Activated T-cell treated with anti-CD3 and anti-CD28 coated beads, Interleukin-2, amount 50 U/mL, for 72 hours (primary cell): ENCODE measurements around the gene SPAG9. TPM values are rescaled to one million over a fixed set of nuclear protein-coding genes. Genes with fewer than 3 reads are reported as not detected.

Source experiments
- ATAC-seq, 2 donors: fragments of 150-1000 bp; cut with Tn5 transposase; replicated peaks in 1 of 2; 2 replicates each; pipeline ENCODE4 v1.10.0; 2021; ENCODE audit warnings: moderate library complexity in 2 of 2, mild to moderate bottlenecking in 1 of 2
- DNase-seq, 2 donors: peaks; one replicate each; pipeline ENCODE4 v3.0.0; 2021 to 2022; ENCODE audit warnings: mixed read lengths in 1 of 2
- H3K27ac Mint-ChIP-seq: one replicate; pipeline ENCODE4 v1.8.0; 2022; ENCODE audit warnings: mild to moderate bottlenecking, moderate library complexity, mixed read lengths
- H3K27me3 Mint-ChIP-seq: one replicate; pipeline ENCODE4 v1.8.0; 2022; ENCODE audit warnings: low read depth, mixed read lengths
- H3K36me3 Mint-ChIP-seq, 2 donors: one replicate each; pipeline ENCODE4 v1.8.0; 2022; ENCODE audit warnings: mixed read lengths in 2 of 2, mild to moderate bottlenecking in 1 of 2; ENCODE audit not compliant: insufficient read depth in 2 of 2
- H3K4me1 Mint-ChIP-seq: one replicate; pipeline ENCODE4 v1.8.0; 2022; ENCODE audit warnings: low read depth, mixed read lengths
- H3K4me3 Mint-ChIP-seq, 2 donors: one replicate each; pipeline ENCODE4 v1.8.0; 2022; ENCODE audit warnings: mild to moderate bottlenecking in 2 of 2, mixed read lengths in 2 of 2, moderate library complexity in 2 of 2
- H3K9me3 Mint-ChIP-seq, 2 donors: one replicate each; pipeline ENCODE4 v1.8.0; 2022; ENCODE audit warnings: mixed read lengths in 2 of 2
- total RNA-seq, 2 donors: library from RNA; stranded (reverse); gene quantifications; one replicate each; pipeline ENCODE4 v1.2.3, GENCODE V29; 2022

The SPAG9 gene
- total RNA-seq, 2 donors from 2014 or later = 55.0 to 69.8 TPM

DNA sequence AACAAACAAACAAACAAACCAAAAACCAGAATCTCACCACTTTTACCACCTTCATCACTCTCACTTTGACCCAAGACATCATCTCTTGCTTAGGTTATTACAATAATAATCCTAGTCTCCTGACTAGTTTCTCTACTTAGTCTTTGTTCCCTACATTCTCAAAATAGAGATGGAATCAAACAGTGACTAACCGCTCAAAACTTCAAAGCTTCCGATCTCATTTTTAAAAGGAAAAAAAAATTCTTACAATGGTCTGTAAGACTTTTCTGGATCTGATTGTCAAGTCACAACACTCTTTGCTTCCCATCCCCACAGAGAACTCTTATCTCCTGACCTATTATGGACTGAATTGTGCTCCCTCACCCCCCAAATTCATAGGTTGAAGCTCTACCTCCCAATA, 60.9 kb downstream of the SPAG9 start:
- no peaks in the 10 kb centered on the region for H3K4me1 Mint-ChIP-seq
- no peak overlapping the region for H3K27ac Mint-ChIP-seq
- no peaks in the 10 kb centered on the region for H3K9me3 Mint-ChIP-seq
- H3K4me3 Mint-ChIP-seq = no peak overlapping the region
- ATAC-seq (no peak), DNase-seq (no peak)
- H3K27me3 Mint-ChIP-seq = no peaks in the 10 kb centered on the region
- no peaks in the 10 kb centered on the region for H3K36me3 Mint-ChIP-seq

DNA sequence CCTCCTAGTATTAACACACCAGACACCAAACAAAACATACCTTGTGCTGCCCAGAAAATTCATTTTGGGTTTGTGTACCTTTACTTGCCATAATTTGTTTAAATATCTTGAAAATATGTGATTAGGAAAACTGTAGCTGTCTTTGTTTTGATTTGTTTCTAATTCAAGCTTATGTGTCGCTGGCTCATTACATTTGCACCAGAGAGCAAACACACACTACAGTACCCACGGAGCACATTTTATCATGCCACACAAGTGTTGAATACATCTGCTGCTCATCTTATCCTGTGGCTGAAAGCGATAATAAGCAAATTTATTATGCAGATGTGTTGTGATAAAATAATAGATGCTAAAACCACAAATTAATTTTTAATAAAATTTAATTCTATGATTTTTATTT, 63.1 kb downstream of the SPAG9 start:
- Mint-ChIP-seq H3K36me3 (no peaks in the 10 kb centered on the region), H3K4me3 (no peak overlapping the region), H3K27me3 (no peaks in the 10 kb centered on the region), H3K27ac (no peak overlapping the region), H3K4me1 (no peaks in the 10 kb centered on the region), H3K9me3 (no peaks in the 10 kb centered on the region)
- no peak for ATAC-seq
- no peak for DNase-seq

DNA sequence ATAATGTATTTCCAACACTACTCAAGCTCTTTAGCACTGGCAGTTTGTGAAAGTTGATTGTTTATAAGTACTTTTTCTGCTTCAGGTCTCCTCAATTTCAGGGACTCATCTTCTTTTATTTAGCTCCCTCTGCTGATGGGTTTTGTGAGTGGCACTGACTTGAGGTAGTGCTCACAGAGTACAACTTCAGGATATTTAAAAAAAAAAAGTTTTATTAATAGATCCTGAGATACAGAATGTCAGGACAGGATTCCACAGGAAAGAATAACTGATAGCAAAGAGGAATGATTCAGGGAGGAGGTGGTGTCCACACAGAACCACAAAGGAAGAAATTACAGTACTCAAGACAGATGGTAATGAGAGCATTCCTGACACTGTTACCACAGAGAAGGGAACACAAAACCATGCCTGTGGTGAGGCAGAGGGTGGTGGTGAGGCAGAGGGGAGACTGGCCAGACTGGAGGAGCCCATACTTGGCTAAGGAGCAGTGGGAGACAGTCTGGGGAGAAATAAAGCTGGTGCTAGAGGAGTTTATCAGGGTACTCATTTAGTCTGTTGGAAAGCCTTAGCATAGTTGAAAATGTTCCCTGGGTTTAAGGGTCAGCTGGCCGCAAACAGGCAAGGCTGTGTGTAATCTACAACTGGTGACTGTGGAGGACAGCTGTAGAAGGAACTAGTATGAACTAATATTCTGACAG, 63.7 kb downstream of the SPAG9 start:
- DNase-seq (peak; percentile 6 to 20), ATAC-seq (peak; percentile 33 to 34)
- Mint-ChIP-seq H3K27ac (peak overlapping the region; percentile 47), H3K9me3 (no peaks in the 10 kb centered on the region), H3K36me3 (peaks cover 0 to 1% of the 10 kb centered on the region in 2 donors), H3K4me3 (no peak overlapping the region), H3K27me3 (no peaks in the 10 kb centered on the region), H3K4me1 (no peaks in the 10 kb centered on the region)

DNA sequence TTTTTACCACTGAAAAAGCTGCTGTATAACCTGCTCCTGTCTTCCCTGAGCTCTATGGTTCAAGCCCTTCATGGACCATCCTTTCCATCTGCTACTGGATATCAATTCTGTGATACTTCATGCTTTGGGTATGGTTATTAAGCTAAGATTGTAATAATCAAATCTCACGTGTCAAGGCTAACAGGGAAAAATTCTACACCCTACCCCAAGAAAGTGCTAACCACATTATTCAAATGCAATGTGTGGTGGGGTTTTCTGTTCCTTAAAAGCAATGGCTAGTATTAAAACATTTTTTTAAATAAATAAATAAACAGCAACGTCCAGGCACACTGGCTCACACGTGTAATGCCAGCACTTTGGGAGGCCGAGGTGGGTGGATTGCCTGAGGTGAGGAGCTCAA, 65.9 kb downstream of the SPAG9 start:
- ATAC-seq (no peak), DNase-seq (no peak)

DNA sequence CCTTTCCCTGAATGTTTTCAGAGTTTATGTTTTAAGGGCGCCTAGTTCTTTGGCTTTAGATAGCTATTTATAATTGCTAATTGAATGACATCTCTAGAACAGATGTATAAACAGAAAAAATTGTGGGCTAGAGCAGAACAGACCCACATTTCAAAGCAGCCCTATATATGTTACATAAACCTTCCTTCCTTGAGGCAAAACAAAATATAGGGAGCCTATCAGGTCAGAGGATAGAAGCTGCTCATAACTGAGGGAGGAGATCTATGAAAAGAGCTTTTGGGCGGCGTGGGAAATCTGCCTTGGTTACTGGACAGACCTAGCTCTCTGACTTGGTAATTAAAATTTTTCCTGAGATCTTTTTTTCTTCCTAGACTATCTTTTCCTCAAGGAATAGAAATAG, 68.4 kb downstream of the SPAG9 start:
- ATAC-seq = no peak
- Mint-ChIP-seq H3K27me3 (no peaks in the 10 kb centered on the region), H3K27ac (no peak overlapping the region), H3K4me3 (no peak overlapping the region), H3K4me1 (no peaks in the 10 kb centered on the region), H3K36me3 (peaks cover 0 to 3% of the 10 kb centered on the region in 2 donors), H3K9me3 (no peaks in the 10 kb centered on the region)
- no peak for DNase-seq

More for the DNA sequence above, 65.9 kb downstream of the SPAG9 start:
- H3K36me3 Mint-ChIP-seq = peaks cover 0 to 3% of the 10 kb centered on the region in 2 donors
- H3K9me3 Mint-ChIP-seq = no peaks in the 10 kb centered on the region
- no peak overlapping the region for H3K27ac Mint-ChIP-seq
- no peak overlapping the region for H3K4me3 Mint-ChIP-seq
- no peaks in the 10 kb centered on the region for H3K4me1 Mint-ChIP-seq
- H3K27me3 Mint-ChIP-seq = no peaks in the 10 kb centered on the region

DNA sequence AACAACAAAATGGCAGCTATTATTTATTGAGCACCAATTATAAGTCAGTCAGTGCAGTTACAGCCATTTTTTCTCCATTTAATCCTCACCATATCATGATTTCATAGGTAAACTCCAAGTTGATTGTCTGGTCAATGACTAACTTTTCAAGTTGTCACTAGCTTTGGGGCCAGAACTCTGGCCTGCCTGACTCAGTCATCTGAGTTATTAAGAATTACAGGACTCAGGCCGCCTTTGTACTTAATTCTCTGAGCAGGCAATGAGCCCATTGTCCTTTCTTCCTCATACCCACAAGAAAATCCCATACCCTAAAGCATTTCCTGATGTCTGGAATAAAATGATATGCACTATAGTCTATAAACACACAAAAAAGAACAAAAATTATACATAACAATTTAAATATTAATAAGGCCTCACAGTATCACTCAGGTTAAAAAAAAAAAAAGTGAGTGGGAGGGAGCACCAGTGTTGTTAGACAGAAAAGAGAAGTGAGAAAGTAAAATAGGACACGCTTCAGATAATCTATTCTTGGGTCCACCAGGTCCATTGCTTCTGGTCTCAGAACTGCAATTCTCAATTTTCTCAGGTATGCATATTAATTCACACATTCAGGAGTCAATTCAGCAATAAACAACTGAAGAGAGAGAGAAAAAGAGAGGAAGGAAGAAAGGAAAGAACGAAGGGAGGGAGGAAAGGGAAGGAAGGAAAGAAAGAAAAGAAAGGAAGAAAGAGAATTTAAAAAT, 70.2 kb downstream of the SPAG9 start:
- ATAC-seq (no peak), DNase-seq (no peak)
- Mint-ChIP-seq H3K36me3 (peaks cover 0 to 3% of the 10 kb centered on the region in 2 donors), H3K27me3 (no peaks in the 10 kb centered on the region), H3K4me3 (no peak overlapping the region), H3K9me3 (no peaks in the 10 kb centered on the region), H3K4me1 (no peaks in the 10 kb centered on the region), H3K27ac (no peak overlapping the region)

DNA sequence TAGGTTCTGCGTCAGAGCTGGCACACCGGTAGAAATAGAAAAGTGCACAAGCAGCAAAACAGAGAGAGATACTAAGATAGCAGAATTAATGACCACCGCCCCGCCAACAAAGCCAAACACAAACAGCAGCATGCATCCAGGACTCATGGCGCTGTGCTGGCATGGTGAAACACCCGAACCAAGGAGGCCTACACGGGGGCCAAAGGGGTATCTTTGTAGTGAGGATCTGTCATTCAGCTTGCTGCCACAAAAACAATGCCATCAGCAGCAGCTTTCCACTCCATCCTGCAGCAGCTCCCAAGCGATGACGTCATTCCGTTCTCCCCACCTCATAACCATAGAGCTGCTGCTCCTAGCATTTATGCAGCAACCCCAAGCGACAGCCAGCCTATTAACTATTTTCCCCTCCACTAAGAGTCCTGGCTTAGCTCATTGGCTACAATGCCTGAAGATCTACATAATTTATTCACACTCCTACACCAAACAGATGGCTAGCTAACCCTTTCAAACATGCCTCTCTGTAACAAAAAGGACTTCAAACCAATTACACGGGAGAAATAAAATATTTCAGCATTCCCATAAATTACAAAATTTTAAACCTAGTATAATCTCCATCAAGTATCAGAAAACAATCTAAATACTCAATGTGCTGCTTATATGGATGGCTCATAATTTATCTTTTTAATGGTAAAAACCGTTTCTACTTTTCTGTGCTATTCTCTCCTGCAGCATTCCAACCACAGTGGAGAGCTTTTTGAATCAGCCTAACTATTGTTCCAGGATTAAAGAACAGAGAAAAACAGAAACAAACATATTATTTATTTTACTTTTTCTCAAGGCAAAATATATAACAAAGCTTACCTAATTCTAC, 73.9 kb downstream of the SPAG9 start:
- no peak for DNase-seq
- Mint-ChIP-seq H3K9me3 (no peaks in the 10 kb centered on the region), H3K36me3 (peaks cover 0 to 2% of the 10 kb centered on the region in 2 donors), H3K27ac (no peak overlapping the region), H3K4me3 (no peak overlapping the region), H3K27me3 (no peaks in the 10 kb centered on the region), H3K4me1 (no peaks in the 10 kb centered on the region)
- no peak for ATAC-seq

DNA sequence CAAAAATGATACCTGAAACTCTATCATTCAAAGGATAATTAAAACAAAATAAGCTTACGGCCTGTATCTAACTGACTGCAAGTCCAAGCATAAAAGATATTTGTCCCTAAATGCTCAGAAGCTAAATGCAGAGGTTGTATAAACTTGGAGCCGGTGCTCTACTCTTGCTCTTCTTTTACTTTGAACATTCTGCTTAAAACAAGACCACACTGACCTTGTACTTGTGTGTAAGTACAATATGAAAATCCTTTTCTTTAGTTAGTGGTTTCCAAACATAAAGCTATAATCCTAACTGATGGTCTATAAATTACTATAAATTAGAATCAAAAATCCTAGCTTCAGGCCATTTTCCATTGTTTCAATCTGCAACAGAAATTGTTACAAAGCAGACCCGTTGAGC, 74.6 kb downstream of the SPAG9 start:
- H3K36me3 Mint-ChIP-seq = peaks cover 0 to 2% of the 10 kb centered on the region in 2 donors

DNA sequence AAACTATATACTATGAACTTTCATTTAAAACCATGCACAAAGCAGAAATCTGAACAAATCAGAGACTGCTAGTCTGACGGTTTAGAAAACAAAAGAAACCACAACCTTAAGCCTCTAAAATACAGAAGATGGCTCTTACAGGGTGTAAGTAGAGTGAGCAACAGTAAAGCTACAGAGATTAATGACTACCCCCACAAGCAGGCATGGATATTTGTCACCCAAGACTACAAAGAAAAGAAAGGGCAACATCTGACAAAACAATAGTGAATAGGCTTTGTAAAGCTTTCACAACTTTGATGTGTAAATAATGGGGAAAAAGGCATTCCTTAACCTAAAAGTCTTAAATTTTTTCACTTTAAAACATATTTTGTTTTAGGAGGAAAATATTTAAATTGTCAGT, 75.0 kb downstream of the SPAG9 start:
- Mint-ChIP-seq H3K4me3 (no peak overlapping the region), H3K36me3 (no peaks in the 10 kb centered on the region), H3K27ac (no peak overlapping the region), H3K4me1 (no peaks in the 10 kb centered on the region), H3K9me3 (no peaks in the 10 kb centered on the region), H3K27me3 (no peaks in the 10 kb centered on the region)
- ATAC-seq (no peak), DNase-seq (no peak)

More for the DNA sequence above, 74.6 kb downstream of the SPAG9 start:
- H3K9me3 Mint-ChIP-seq = no peaks in the 10 kb centered on the region
- H3K4me3 Mint-ChIP-seq = no peak overlapping the region
- DNase-seq (no peak), ATAC-seq (no peak)
- H3K27ac Mint-ChIP-seq = no peak overlapping the region
- H3K27me3 Mint-ChIP-seq = no peaks in the 10 kb centered on the region
- H3K4me1 Mint-ChIP-seq = no peaks in the 10 kb centered on the region

DNA sequence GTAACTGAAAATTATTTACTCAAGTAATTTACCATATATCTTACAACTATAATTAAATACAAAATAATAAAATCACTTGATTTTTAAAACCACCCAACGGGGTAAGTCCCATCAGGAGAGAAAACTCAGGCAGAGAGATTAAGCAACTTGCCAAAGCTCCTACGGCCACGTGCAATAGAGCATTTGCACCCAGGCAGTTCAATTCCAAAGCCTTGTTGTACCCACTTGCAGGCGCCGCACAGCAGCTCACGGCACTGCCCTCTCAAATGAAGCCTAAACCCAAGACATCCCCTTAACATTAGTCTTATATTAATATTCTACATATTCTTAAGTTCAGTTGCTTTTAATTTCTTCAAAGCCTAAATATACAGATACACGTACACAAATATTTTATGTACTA, 75.7 kb downstream of the SPAG9 start:
- H3K27me3 Mint-ChIP-seq = no peaks in the 10 kb centered on the region
- no peaks in the 10 kb centered on the region for H3K36me3 Mint-ChIP-seq
- ATAC-seq (no peak), DNase-seq (no peak)
- no peaks in the 10 kb centered on the region for H3K4me1 Mint-ChIP-seq
- H3K4me3 Mint-ChIP-seq = no peak overlapping the region
- H3K9me3 Mint-ChIP-seq = no peaks in the 10 kb centered on the region
- H3K27ac Mint-ChIP-seq = no peak overlapping the region

DNA sequence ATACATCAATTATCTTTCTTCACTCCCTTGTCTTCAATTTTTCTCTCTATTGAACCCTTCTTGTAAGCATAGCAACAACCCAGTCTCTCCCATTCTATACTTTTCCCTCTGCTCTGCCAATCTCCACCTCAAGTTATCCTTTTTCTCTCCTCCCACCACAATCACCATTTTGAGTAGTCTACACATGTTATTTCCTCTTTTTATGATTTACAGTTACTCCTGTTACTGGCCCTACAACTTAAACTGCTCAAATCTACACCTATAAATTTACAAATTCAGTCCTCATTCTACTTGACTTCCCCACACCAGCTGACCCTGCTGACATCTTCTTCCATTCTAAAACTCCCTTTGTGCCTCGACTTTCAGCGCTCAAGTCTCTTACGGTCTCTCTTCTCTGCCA, 84.6 kb downstream of the SPAG9 start:
- peaks cover 23% of the 10 kb centered on the region for H3K4me1 Mint-ChIP-seq
- DNase-seq = no peak
- no peak for ATAC-seq
- H3K27ac Mint-ChIP-seq = peak overlapping the region; percentile 27
- H3K27me3 Mint-ChIP-seq = no peaks in the 10 kb centered on the region
- no peak overlapping the region for H3K4me3 Mint-ChIP-seq
- no peaks in the 10 kb centered on the region for H3K9me3 Mint-ChIP-seq
- H3K36me3 Mint-ChIP-seq = peaks cover 0 to 7% of the 10 kb centered on the region in 2 donors

DNA sequence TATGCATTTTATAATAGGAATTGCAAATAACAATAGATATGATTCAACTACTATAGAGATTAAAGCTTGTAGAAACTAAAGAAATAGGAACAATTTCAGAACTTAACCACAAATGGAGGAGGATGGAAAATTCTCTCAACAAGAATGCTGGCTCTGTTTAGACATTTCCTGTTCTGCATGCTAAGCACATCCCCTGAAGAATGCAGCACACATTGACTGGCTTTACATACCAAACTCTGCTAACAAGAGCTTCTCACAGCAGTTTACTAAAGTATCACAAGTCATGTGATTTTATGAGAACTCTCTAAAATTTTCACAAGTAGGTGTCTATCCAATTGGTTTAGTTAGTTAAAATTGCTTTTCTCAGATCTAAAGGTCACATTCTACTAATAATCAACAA, 85.2 kb downstream of the SPAG9 start:
- H3K27me3 Mint-ChIP-seq = no peaks in the 10 kb centered on the region
- H3K9me3 Mint-ChIP-seq = no peaks in the 10 kb centered on the region
- DNase-seq = no peak
- H3K4me1 Mint-ChIP-seq = peaks cover 24% of the 10 kb centered on the region
- H3K4me3 Mint-ChIP-seq = no peak overlapping the region
- ATAC-seq = no peak
- H3K27ac Mint-ChIP-seq = no peak overlapping the region
- peaks cover 0 to 7% of the 10 kb centered on the region in 2 donors for H3K36me3 Mint-ChIP-seq

DNA sequence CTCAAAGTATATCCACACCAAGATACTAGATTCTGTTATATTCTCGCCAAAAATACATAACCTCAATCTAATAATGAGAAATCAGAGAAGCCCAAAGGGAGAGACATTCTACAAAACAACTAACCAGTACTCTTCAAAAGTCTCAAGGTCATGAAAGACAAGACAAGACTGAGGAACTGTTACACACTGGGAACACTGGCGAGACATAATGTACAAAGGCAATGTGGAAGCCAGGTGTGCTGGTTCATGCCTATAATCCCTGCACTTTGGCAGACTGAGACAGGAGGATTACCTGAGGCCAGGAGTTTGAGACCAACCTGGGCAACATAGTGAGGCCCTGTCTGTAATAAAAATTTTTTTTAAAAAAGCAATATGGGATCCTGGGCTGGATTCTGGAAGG, 85.9 kb downstream of the SPAG9 start:
- Mint-ChIP-seq H3K27me3 (no peaks in the 10 kb centered on the region), H3K4me1 (peaks cover 31% of the 10 kb centered on the region), H3K36me3 (peaks cover 0 to 7% of the 10 kb centered on the region in 2 donors), H3K27ac (no peak overlapping the region), H3K4me3 (no peak overlapping the region), H3K9me3 (no peaks in the 10 kb centered on the region)
- DNase-seq (no peak), ATAC-seq (no peak)
